GM12892 (cell line): Measurements from ENCODE around the gene ZNF414.
A peak's percentile ranks its signal among the peaks of the same experiment; 100 is the strongest.

Experiments
- POLR2A ChIP-seq: IDR thresholded peaks from 2 replicates; pipeline ENCODE4 v1.6.1; 2011; ENCODE audit warnings: low read depth, low read length, control low read depth
- POLR2AphosphoS5 ChIP-seq: IDR thresholded peaks from 2 replicates; pipeline ENCODE4 v1.6.1; 2011; ENCODE audit warnings: low read depth, low read length, control low read depth

GRCh38 chr19:8505680-8506401 is 8.1 kb downstream of the ZNF414 start:
- TF ChIP-seq POLR2A (peak; percentile 56; the same call in 1 of the 2 replicates), POLR2AphosphoS5 (peak; percentile 64; the same call in 1 of the 2 replicates)
